GM15510 (cell line): Measurements from ENCODE around the gene MAP4K2.

Experiments used
- POLR2A ChIP-seq: IDR thresholded peaks from 3 replicates; pipeline ENCODE4 v1.6.1; 2011; ENCODE audit warnings: borderline replicate concordance; ENCODE audit not compliant: insufficient read length; ENCODE audit errors: extremely low read depth

Gene MAP4K2

DNA sequence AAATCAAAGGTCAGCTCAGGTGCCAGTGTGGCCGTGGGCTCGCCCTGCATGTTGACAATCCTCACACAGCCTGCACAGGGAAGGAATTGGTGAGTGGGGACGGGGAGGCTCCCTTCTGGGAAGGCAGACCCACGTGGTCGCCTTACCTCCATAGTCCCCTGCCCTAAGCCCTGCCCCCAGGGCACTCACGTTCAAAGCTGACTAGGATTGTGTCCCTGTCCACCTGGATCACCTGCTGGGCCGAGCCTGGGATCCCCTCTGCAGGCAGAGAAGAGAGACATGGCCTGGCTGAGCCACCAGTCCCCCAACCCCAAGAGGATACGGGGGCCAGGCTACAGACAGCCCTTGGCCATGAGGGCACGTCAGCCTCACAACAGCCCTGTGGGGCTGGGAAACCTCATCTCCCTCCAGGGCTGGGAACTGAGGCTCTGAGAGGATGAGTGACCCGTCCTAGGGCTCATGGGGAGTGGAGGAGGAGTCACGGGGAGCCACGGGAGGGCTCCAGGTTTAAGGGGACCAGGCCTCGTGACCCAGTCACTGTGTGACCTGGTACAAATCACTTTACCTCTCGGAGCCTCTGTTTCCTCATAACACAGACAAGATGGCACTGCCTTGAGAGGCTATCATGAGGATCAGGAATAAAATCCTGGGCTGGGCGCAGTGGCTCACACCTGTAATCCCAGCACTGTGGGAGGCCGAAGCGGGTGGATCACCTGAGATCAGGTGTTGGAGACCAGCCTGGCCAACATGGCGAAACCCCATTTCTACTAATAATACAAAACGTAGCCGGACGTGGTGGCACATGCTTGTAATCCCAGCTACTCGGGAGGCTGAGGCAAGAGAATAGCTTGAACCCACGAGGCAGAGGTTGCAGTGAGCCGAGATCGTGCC lies 12.6 kb downstream of the MAP4K2 start:
- TF ChIP-seq POLR2A, result no peak

DNA sequence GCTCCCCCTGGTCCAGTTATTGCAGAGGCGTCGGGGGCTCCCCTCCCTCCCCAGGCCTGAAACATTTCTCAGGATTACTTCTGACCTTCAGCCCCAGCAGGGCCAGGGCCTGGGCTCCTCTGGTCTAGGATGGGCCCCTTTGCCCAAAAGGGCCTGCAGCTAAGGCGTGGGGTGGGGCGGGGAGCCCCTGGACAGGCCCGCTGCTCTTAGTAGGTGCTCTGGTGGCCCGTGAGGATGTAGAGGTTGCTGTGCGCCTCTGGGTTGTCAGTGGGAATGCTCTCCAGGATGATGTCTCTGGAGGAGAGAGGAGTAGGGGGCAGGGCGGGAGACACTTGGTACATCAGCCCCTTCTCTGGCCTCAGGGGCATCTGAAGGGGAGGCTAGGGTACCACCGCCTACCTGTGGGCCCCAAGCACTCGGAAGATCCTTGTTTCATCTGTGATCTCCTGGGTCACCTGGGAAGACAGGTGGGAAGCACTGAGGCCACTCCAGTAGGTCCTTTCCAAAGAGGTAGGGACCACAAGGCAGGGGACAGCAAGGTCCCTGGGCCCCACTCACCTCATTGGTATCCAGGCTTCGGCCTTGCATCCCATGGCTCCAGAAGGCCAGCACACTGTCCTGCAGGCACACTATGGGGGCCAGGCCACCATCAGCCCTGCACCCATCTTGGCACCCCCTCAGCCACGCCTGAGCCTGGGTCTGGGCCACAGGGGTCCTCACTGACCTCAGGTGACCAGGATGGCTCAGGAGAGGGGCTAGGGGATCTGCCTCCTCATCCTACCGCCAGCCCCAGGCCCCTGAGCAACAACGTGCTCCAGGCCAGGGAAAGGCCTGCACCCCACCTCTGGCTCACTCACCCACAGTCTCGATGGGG lies 13.4 kb downstream of the MAP4K2 start:
- no peak for TF ChIP-seq POLR2A

GRCh38 chr11:64788321-64789215 lies 14.4 kb downstream of the MAP4K2 start:
- TF ChIP-seq POLR2A, result no peak

DNA sequence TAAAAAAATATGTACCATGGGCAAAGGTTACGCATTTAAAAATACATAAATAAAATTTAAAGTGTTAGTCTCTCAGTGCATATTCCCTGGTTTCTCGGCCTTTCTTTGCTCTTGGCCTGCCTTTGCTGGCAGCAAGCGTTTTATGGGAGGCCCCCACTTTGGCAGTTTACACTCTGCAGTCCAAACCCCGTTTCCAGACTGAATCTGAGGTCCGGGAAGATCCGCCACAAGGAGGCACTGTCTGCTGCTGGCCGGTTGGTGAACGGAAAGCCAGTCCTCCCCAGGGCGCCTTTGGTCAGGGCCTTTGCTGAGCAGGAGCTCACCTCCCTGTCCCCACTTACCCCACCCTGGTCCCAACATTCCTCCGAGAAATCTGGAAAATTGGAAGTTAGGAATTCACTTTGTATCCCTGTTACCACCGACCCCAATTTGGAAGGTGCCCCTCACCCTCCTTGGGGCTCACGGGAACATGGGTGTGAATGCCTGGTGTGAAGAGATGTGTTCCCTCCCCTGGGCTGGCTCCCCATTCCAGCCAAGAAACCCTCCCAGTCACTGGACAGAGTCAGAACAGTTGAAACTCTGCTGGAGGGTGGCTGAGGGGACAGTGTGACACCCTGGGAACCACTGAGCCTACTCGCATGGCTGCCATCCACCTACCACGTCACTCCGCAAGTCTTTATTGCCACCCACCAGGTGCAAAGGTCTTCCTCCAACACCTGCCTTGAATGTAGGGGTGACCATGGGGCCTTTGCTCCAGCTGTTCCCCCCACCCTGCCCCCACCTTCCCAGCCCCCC lies 15.3 kb downstream of the MAP4K2 start:
- no peak for TF ChIP-seq POLR2A

DNA sequence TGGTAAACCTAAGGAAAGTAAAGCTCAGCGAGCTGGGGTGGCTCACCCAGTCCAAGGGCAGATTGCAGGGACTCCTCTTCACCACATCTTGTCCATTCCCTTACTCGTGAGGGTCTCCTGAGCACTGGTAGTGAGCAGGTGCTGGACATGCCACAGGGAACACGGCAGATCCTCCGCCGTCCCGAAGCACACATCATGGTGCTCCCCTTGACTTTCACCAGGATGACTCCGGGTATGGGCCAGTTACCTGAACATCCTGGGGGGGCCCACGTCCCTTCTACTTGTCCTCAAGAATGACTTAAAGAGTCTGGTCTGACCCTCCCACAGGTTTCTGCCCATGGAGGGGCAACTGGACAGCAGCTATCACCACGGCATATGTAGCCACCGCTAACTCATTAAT lies 16.7 kb downstream of the MAP4K2 start:
- no peak for TF ChIP-seq POLR2A

GRCh38 chr11:64784813-64785581 lies 18.0 kb downstream of the MAP4K2 start:
- no peak for TF ChIP-seq POLR2A

GRCh38 chr11:64778473-64779298 lies 24.3 kb downstream of the MAP4K2 start, which contains the start of gene SF1:
Gene SF1, minus strand, starts transcription at chr11:64778542. Its CDS starts 150 bp downstream, at chr11:64778392.
- peak; percentile 82 for TF ChIP-seq POLR2A

GRCh38 chr11:64778223-64778472 lies 24.9 kb downstream of the MAP4K2 start:
- no peak for TF ChIP-seq POLR2A

GRCh38 chr11:64777449-64778222 lies 25.4 kb downstream of the MAP4K2 start:
- peak; percentile 31 for TF ChIP-seq POLR2A

- no peak for TF ChIP-seq POLR2A
Observed at GRCh38 chr11:64776875-64777274, 26.1 kb downstream of the MAP4K2 start.

GRCh38 chr11:64776425-64776824 lies 26.6 kb downstream of the MAP4K2 start:
- no peak for TF ChIP-seq POLR2A

DNA sequence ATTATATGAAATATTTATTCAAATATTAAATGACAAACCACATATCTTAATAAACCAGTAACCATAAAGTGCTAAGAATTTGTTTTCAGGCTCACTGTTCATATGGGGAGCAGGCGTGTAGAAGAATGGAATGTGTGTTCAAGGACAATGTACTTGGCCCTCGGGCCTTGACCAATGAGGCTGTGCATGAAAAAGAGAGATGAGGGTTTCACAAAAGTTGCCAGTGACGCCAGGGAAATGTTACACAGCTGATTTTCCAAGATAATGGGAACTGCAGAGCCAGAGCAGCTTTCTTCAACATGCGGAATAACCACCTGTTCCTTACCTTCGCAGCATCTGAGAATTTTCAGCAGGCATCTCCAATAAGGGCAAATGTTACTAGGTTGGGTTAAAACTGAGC lies 28.9 kb downstream of the MAP4K2 start:
- TF ChIP-seq POLR2A, result no peak
